ENCODE data around the gene BRSK1.

The BRSK1 gene

DNA sequence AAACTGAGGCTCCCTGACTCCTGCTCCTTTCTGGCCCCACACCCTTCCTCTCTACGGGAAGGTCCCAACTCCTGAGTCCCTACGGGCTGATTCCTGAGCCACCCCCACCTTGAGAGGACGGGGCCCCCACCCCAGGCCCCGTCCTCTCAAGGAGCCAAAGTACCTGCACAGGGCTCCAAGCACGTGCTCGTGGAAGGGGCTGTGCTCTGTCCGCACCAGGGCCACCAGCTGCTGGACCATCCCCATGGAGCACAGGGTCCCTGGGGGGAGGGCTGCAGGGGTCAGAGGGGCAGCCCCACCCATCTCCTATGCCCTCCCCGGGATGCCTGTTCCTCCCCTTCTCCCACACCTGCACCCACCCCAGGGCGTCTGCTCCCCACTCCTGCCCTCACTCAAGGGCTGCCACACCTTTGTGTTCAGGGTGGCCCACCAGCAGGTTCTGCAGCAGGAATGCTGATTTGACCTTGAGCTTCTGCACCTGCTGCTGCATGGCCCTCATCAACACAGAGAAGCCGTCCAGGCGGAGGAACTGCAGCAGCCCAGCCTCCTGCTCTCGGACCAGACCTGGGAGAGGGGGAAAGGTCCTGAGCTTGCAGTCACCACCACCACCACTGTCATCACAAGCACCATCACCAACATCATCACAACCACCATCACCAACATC, 17.9 kb upstream of the BRSK1 start:
- Histone ChIP-seq H3K4me3 (ENCODE audit: severe bottlenecking) (no peak overlapping the region), H3K27ac (ENCODE audit: poor library complexity, severe bottlenecking) (no peak overlapping the region), H3K27me3 (ENCODE audit: insufficient read depth, poor library complexity, severe bottlenecking) (no peaks in the 10 kb centered on the region), H3K4me1 (ENCODE audit: insufficient read depth, poor library complexity, severe bottlenecking) (no peaks in the 10 kb centered on the region), H3K9me3 (ENCODE audit: severe bottlenecking) (no peaks in the 10 kb centered on the region), H3K36me3 (ENCODE audit: low read depth) (peaks cover 4% of the 10 kb centered on the region; the same call in 1 of the 2 replicates)
- DNase-seq (ENCODE audit: low spot score) (no peak), ATAC-seq (ENCODE audit: low read depth) (no peak)
- TF ChIP-seq, protein P1, sequence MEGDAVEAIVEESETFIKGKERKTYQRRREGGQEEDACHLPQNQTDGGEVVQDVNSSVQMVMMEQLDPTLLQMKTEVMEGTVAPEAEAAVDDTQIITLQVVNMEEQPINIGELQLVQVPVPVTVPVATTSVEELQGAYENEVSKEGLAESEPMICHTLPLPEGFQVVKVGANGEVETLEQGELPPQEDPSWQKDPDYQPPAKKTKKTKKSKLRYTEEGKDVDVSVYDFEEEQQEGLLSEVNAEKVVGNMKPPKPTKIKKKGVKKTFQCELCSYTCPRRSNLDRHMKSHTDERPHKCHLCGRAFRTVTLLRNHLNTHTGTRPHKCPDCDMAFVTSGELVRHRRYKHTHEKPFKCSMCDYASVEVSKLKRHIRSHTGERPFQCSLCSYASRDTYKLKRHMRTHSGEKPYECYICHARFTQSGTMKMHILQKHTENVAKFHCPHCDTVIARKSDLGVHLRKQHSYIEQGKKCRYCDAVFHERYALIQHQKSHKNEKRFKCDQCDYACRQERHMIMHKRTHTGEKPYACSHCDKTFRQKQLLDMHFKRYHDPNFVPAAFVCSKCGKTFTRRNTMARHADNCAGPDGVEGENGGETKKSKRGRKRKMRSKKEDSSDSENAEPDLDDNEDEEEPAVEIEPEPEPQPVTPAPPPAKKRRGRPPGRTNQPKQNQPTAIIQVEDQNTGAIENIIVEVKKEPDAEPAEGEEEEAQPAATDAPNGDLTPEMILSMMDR (IDR thresholded peaks at IDR 0.05; ENCODE audit: poor library complexity, severe bottlenecking) = no peak

DNA sequence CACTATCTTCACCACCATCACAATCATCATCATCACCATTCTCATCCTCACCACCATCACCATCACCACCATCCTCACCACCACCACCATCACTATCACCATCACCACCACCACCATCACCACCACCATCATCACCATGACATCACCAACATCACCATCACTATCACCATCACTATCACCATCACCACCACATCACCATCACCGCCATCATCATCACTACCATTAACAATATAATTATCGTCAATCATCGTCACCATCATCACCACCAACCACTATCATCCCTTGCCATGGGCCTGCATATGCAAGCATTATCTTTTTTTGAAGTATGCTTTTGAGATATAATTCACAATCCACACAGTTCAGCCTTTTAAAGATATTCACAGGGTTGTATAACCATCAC, 17.4 kb upstream of the BRSK1 start:
- ATAC-seq (ENCODE audit: low read depth) = no peak
- Histone ChIP-seq H3K4me3 (ENCODE audit: severe bottlenecking) (no peak overlapping the region), H3K4me1 (ENCODE audit: insufficient read depth, poor library complexity, severe bottlenecking) (no peaks in the 10 kb centered on the region), H3K27me3 (ENCODE audit: insufficient read depth, poor library complexity, severe bottlenecking) (no peaks in the 10 kb centered on the region), H3K9me3 (ENCODE audit: severe bottlenecking) (no peaks in the 10 kb centered on the region), H3K36me3 (ENCODE audit: low read depth) (peaks cover 4% of the 10 kb centered on the region; the same call in 1 of the 2 replicates), H3K27ac (ENCODE audit: poor library complexity, severe bottlenecking) (no peak overlapping the region)
- TF ChIP-seq, protein P1 (IDR thresholded peaks at IDR 0.05; ENCODE audit: poor library complexity, severe bottlenecking) = no peak
- DNase-seq (ENCODE audit: low spot score) = no peak

DNA sequence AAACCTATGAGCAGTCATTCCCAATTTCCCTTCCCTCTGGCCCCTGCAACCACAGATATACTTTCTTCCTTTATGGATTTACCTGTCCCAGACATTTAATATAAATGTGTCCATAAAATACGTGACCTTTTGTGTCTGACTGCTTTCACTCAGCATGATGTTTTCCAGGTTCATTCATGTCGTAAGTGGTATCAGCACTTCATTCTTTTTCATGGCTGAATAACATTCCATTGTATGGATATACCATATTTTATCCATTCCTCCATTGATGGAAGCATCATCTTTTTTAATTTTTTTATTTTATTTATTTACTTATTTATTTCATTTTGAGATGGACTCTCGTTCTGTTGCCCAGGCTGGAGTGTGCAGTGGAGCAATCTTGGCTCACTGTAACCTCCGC, 17.0 kb upstream of the BRSK1 start:
- DNase-seq (ENCODE audit: low spot score) (no peak), ATAC-seq (ENCODE audit: low read depth) (no peak)
- no peaks in the 10 kb centered on the region for H3K4me1 ChIP-seq (ENCODE audit: insufficient read depth, poor library complexity, severe bottlenecking)
- TF ChIP-seq, protein P1 (IDR thresholded peaks at IDR 0.05; ENCODE audit: poor library complexity, severe bottlenecking) = no peak
- H3K27me3 ChIP-seq (ENCODE audit: insufficient read depth, poor library complexity, severe bottlenecking) = no peaks in the 10 kb centered on the region
- peaks cover 4% of the 10 kb centered on the region; the same call in 1 of the 2 replicates for H3K36me3 ChIP-seq (ENCODE audit: low read depth)
- no peak overlapping the region for H3K27ac ChIP-seq (ENCODE audit: poor library complexity, severe bottlenecking)
- H3K9me3 ChIP-seq (ENCODE audit: severe bottlenecking) = no peaks in the 10 kb centered on the region
- H3K4me3 ChIP-seq (ENCODE audit: severe bottlenecking) = no peak overlapping the region

DNA sequence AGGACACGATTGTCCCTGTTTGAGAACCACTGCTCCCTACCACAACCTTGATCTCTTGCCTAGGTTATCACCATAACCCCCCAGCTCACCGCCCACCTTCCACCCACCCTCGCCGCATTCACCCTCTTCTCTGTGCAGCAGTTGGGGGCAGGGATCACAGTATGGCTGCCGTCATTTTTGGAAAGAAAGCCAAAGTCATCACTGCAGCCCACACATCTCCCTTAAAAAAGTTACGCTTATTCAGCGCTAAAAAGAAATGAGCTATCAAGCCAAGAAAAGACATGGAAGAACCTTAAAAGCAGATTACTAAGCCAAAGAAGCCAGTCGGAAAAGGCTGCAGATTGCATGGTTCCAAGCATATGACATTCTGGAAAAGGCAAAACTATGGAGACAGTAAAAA, 14.5 kb upstream of the BRSK1 start:
- no peaks in the 10 kb centered on the region for H3K4me1 ChIP-seq (ENCODE audit: insufficient read depth, poor library complexity, severe bottlenecking)
- ATAC-seq (ENCODE audit: low read depth) (no peak), DNase-seq (ENCODE audit: low spot score) (no peak)
- TF ChIP-seq, protein P1 (IDR thresholded peaks at IDR 0.05; ENCODE audit: poor library complexity, severe bottlenecking) = no peak
- no peaks in the 10 kb centered on the region for H3K9me3 ChIP-seq (ENCODE audit: severe bottlenecking)
- H3K27me3 ChIP-seq (ENCODE audit: insufficient read depth, poor library complexity, severe bottlenecking) = no peaks in the 10 kb centered on the region
- peaks cover 4% of the 10 kb centered on the region; the same call in 1 of the 2 replicates for H3K36me3 ChIP-seq (ENCODE audit: low read depth)
- H3K27ac ChIP-seq (ENCODE audit: poor library complexity, severe bottlenecking) = no peak overlapping the region
- H3K4me3 ChIP-seq (ENCODE audit: severe bottlenecking) = no peak overlapping the region
